Skin epidermis (tissue), 12 donors: ENCODE data around the gene CSMD2.

Experiments
- H3K27ac ChIP-seq, 21 experiments: fragments of 200-600 bp; sonication (generic) in 11 of 21; one replicate each; pipeline ENCODE4 v1.5.0; 2020; ENCODE audit warnings: mild to moderate bottlenecking in 3 of 21, inconsistent platforms in 2 of 21, moderate library complexity in 2 of 21
- H3K4me3 ChIP-seq, 7 experiments: fragments of 200-600 bp; sonication (generic) in 2 of 7; one replicate each; pipeline ENCODE4 v1.5.0; 2020; ENCODE audit warnings: inconsistent platforms in 2 of 7, mild to moderate bottlenecking in 2 of 7, moderate library complexity in 1 of 7

Gene CSMD2

DNA sequence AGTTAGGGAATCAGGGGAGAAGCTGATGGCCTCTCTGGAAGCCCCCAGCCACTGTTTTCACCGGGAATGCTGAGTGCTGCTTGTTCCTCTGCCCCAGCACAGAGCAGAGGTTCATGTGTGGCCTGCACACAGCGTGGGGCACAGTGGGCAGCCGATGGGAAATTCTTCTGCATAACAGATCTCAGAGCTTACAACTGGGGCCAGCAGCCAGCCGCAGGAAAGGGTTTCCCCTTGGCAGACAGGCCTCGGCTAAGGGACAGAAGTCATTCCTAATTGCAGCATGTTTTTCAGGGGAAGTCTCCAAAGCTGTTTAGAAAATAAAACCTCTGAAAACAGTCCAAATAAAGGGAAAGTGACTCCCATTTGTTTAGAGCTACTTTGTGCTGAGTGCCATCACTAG lies 278.5 kb downstream of the CSMD2 start:
- H3K27ac ChIP-seq, result no peak overlapping the region
- H3K4me3 ChIP-seq, result no peak overlapping the region

DNA sequence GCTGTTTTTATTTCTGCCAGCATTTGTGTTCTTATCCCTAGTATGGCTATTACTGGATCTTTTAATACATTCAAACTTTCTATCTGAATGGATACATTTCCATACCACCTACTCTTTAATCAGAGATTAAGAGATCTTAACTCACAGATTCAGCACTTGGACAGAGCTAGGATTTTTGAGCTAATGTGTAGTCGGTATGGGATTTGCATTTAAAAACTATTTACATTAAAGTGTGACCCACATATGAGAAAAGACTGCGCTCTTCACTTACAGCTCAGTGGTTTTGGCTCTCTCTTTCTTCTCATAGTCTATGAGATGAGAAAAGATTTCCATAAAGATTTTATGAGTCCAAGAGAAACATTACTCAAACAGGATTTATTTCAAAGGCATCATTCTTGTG lies 284.7 kb downstream of the CSMD2 start:
- Histone ChIP-seq H3K4me3 (no peak overlapping the region), H3K27ac (no peak overlapping the region)

DNA sequence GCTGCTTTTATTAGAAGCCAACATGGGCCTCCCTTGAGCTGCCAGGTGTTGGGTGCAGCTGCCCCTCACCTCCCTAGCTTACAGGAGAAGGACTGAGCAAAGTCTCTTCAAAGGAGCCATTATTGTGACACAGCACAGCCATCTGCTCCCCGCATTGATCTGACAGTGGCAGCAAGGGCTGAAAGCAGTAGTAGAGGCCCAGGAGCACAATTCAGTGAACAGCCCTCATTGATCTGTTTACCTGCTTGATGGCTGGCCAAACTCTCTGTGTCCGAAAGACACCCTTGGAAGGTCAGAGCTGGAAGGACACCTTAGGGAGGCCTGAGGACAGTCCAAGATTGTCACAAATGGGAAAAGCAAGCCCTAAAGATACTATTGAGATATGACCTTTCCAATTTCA lies 286.6 kb downstream of the CSMD2 start:
- H3K27ac ChIP-seq, result no peak overlapping the region

DNA sequence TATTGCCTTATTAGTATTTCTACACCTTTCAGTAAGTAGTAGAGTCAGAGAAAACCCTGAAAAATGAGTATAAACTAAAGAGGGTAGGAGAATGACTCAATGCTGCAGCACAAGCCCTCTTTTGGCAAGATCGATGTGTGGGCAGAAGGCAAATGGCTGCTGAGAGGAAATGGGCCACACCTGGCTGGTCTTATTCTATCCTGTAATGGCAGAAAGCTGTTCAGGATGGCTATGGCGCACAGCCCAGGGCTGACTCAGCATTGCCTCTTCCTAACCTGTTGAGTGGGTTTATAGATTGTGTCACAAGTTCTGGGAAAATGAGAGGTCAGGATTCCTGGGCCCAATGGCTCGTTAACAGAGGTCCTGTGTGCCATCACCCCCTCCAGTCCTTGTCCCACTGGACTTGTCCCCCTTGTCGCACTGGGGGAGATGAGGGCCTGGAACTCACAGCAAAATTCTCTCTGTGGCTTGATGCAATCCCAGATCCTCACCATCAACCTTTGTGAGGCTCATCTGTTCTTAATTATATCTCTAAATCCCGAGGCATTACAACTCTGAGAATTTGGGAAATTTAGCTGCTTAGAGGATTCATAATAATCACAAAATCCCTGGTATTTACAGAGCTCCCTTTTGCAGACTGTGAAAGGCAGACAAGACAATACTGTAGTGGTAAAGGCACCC lies 287.9 kb downstream of the CSMD2 start:
- peak overlapping the region in 1 of 21 experiments; percentile 49 for H3K27ac ChIP-seq
- no peak overlapping the region for H3K4me3 ChIP-seq

More for the DNA sequence above, 286.6 kb downstream of the CSMD2 start:
- no peak overlapping the region for H3K4me3 ChIP-seq

DNA sequence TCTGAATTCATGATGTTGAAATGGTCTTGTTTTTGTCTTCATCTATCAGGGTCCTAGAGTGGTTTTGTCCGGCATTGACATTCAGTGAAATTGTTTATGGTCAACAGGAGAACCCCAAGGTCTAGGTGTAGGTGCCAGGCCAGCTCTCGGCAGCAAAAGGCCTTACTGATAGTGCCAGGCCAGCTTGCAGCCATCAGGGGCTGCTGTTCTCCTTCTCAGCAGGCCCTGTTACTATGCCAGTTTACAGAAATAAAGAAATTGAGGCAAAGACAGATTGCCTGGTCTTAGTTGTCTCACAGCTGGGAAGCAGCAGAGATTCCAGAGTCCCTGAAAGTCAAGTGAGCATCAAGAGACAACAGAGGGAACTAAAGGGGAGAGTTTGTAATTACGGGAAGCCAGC lies 289.2 kb downstream of the CSMD2 start:
- Histone ChIP-seq H3K4me3 (no peak overlapping the region), H3K27ac (no peak overlapping the region)

DNA sequence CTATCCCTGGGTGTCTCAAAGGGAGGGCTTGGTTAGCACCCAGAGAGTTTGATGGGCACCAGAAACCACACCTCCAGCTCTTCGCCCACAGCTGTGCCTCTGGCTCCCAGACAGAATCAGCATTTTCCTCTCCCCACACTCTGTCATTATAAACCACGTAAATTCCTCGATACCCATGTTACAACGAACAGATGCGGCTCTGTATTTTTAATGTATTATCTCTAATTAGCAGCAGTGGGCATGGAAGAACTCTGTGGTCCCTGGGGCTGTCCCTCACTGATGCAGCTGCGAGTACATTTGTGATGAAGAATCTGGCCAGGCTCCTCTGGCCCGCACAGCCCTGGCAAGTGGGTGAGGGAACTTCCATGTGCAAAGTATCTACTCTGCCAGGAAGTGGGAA lies 290.4 kb downstream of the CSMD2 start:
- no peak overlapping the region for H3K4me3 ChIP-seq

DNA sequence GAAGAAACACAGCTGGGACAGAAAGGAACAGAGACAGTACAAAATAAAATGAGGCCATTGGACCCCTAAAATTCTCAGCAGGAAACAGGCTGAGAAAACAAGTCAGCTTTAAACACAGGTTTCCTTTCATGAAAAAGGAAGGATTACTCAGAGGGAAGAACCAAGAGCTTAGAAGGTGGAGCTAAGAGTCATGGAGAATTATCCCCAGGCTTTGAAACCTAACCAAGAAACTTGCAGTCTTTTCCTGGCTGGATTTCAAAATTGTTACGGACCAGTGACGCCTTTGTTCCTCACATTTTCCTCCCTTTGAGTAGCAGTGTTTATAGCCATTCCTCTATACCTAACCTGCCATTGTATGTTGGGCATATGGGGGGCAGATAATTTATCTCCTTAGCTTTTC lies 292.3 kb downstream of the CSMD2 start:
- no peak overlapping the region for H3K27ac ChIP-seq
- H3K4me3 ChIP-seq, result no peak overlapping the region

More for the DNA sequence above, 290.4 kb downstream of the CSMD2 start:
- no peak overlapping the region for H3K27ac ChIP-seq

DNA sequence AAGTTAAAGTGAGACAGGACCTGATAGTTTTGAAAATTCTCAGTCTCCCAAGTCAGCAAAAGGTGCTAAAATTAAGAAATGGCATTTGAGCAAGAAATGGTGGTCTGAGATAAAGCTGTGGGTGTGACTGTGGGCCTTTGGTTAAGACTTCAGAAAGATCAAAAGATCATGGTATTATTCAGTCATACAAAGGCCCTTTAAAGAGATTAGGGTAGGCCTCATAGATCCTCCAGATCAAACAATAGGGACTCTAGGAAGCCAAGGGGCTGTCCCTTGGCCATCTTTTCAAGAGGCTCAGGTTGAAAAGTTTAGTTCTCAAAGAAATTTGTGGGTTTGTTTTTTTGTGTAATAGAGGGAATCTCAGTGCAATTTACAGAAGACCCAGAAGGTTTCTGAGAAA lies 292.8 kb downstream of the CSMD2 start:
- H3K4me3 ChIP-seq, result no peak overlapping the region
- H3K27ac ChIP-seq, result no peak overlapping the region

DNA sequence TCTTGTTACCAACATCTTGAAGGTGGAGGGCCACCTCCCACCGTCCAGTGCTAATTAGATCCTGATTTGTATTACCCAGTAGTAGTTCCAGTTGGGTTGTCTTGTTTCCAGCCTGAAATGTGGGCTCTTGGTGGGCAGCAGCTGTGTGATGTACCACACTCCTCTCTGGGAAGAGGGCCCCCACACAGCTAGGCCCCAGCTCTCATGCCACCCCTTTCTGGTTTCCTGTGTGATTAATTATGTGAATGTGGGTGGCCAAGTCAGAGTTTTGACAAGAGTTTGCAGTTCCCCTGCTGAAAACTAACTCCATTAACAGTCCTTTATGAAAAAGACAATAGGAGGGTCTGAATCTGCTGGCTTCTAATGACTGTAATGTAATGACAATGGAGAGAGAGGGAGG lies 297.3 kb downstream of the CSMD2 start:
- no peak overlapping the region for H3K27ac ChIP-seq
- no peak overlapping the region for H3K4me3 ChIP-seq

DNA sequence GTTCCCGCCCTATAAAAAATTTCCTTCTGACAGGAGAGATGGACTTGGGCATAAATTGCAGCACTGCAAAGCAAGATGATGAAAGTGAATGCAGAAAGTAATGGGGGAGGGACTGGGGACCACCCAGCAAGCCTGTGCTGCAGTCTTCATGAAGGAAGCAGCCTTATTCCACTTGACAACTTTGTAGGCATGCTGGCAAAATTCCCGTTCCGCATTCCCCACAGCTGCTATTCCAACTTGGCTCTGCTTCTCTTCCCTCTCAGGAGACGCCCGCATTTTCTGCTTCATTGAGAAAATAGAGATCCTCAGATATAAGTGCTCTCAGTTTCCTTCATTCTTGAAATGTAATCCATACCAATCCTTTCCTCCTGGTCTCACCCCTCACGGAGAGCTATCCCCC lies 298.7 kb downstream of the CSMD2 start:
- Histone ChIP-seq H3K27ac (no peak overlapping the region), H3K4me3 (no peak overlapping the region)

DNA sequence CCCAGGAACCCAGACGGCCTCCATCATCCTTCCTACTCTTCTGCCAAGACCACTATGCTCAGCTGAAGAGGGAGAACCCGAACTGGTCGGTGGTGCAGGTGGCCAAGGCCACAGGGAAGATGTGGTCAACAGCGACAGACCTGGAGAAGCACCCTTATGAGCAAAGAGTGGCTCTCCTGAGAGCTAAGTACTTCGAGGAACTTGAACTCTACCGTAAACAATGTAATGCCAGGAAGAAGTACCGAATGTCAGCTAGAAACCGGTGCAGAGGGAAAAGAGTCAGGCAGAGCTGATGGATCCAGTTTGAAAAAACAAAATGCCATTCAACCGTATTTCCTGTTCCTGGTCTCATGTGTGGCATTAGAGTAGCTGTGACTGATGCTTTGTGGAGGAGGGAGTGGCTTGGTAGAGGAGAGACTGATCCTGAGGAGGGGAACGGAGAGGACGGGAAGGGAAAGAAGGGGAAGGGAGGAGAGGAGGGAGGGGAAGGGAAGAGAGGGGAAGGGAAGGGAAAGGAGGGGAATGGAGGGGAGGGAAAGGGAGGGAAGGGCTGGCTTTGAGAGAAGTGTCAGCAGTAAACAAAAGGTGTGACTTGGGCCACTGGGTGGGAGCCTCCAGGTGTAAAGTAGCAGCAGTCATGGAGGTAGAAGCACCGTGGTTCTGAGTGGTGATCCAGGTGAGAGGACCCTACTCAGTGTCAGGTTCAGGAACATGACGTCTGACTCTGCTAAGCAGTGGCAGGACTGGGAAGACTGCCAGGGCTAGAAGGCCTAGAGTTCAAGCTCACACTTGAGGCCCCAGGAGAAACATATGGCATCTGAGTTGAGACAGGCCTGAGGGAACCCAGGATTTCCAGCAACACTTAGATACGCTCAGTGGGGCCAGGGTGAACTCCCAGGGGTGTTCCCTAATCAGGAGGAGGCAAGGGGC lies 300.3 kb downstream of the CSMD2 start:
- no peak overlapping the region for H3K4me3 ChIP-seq
- no peak overlapping the region for H3K27ac ChIP-seq

DNA sequence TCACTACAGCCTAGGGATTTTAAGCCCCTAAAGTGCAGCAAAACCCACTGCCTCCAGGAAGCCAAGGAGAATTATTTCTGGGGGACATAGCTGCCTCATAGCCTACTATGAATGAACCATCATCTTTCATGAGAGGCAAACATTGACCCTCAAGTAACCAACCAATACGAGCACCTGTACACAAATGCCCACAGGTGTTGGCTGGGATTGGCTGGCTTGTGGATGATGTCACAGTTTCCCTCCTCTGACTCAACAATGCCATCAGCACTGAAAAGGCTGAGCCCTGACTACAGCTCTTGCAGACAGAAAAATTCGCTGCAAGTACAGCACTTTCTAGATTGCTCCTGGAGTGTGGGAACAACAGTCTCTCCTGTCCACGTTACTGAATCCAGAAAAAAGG lies 301.3 kb downstream of the CSMD2 start, which contains the start of gene HMGB4:
TSS of gene HMGB4 (plus strand) at position 301 of the 400 bp plus-strand sequence. CDS start 113 bp downstream, outside the sequence.
- Histone ChIP-seq H3K4me3 (no peak within 1 kb of the TSS), H3K27ac (no peak within 1 kb of the TSS)

DNA sequence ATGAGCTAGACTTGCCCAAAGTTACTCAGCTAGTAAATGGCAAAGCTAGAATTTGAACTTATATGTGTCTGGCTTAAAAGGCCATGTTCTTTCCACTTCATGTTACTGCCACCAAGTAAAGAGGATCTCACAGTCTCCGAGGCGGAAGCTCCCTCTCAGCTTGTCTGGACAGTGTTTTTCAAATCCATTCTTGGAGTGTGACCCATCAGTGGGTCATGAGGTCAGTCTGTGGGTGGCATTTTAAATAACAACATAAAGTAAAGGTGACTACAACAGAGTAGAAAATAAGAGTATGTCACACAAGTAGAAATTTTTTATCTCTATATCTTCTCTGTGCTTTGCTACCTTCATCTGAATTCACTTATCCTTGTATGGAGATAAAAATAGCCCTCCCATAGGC lies 304.4 kb downstream of the CSMD2 start:
- Histone ChIP-seq H3K27ac (no peak overlapping the region), H3K4me3 (no peak overlapping the region)

DNA sequence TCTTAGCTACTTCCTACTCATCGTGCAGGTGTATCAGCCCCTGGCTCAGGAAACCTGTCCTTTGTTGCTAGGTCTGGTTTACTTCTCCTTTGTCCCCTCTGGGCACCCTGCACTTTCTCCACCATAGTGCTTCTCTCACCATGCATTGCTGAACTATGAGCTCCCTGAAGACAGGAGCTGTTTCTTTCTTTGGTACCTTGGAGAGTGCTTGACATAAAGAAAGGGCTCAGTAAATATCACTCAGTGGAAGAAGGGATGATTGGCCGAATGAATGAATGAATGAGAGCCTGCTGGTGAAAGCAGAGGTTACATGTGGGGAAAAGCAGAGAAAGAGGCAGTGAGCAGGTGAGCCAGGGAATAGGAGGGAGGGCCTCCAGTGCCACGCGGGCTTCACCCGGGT lies 310.9 kb downstream of the CSMD2 start:
- no peak overlapping the region for H3K27ac ChIP-seq
- no peak overlapping the region for H3K4me3 ChIP-seq

DNA sequence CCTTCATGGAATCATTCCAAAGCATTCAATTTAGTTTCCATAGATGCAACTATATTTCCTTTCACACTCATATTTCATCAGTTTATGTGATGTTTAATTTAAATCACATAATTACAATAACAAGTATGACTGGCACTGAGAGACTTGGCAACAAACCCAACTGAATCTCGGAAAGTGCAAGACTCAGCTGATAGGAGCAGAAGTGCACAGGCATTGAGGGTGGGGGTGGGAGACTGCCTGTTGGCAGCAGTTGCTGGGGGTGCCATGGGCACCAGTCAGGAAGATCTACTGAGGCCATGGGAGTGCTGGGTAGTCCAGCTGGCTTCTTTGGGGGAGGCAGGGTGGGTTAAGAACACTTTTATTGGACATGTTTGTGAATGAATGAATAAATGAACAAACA lies 311.6 kb downstream of the CSMD2 start:
- no peak overlapping the region for H3K4me3 ChIP-seq
- no peak overlapping the region for H3K27ac ChIP-seq

DNA sequence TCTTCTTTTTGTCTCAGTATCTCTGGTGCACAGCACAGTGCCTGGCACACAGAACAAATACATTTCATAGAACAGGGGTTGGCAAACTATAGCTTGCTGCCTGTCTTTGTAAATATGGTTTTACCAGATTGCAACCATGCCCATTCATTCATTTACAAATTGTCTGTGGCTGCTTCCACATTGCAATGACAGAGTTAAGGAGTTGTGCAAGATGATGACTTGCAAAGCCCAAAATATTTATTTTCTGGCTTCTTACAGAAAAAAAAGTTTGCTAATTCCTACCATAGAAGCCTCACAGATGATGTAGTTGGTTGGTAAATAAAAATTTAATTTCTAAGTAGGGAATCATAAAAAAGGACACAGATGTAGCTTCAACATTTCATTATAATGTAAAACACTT lies 312.3 kb downstream of the CSMD2 start:
- H3K27ac ChIP-seq, result no peak overlapping the region
- H3K4me3 ChIP-seq, result no peak overlapping the region

DNA sequence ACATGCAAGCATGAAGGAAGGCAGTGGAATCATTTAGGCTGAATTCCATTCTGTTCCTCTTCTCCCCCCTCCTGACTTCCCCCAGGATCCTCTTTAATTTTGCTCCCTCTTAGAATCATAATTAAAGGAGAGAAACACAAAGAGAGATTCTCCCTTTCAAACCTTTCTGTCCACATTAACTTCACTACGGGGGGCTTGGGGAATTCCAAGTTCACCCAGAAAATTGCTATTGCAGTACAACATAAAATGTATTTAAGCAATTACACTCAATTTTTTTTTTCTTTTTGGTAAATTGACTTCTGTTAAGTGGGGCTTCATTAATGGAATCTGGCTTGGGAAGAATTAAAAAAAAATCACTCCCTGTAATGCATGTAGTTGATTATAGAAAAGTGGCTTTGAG lies 314.5 kb downstream of the CSMD2 start:
- Histone ChIP-seq H3K4me3 (no peak overlapping the region), H3K27ac (no peak overlapping the region)

DNA sequence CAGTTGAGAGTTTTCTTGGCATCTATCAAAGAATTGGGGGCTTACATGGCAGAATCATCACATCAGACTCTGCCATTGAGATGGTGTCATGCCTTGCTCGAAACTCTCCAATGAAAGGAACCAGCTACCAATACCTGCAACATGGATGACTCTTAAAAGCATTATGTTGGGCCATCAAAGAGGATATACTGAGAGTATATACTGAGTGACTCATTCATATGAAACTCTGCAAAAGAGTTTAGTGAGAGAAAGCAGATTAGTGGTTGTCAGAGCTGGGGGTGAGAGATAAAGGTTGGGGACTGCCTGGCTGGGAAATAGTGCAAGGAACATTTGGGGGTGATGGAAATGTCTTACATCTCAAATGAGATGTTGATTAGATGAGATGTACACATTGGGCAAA lies 315.8 kb downstream of the CSMD2 start:
- H3K27ac ChIP-seq, result no peak overlapping the region
- no peak overlapping the region for H3K4me3 ChIP-seq

DNA sequence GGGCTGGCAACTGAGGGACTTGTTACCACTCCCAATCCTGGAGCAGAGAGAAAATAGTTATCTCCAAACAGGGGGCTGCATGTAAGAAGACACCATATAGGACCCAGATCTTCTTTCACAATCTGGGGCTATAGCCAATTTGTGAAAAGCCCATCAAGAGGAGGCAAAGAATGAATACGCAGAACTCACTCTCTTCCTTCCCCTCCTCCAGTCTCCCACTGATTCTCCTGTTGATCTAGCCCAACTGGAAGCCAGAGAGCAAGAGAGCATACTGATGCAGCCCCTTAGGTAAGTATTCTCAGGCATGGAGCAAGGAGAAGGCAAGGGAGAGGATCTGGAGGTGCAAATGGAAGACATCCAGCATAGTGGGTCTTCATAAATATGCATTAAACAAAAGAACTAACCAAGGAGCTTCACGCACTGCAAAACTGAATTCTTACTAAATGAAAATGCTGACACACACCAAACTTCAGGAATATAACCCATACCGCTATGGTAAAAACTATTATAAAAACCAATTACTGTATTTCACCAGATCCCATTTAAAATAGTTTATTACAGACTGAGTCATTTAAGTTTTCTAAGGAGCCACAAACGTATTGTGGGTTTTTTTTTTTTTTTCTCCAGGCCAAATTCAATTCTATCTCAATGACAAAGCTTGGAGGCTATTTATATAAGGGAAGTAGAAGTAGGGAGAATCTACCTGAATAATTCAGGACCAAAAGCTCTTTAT lies 316.7 kb downstream of the CSMD2 start:
- Histone ChIP-seq H3K4me3 (no peak overlapping the region), H3K27ac (no peak overlapping the region)

DNA sequence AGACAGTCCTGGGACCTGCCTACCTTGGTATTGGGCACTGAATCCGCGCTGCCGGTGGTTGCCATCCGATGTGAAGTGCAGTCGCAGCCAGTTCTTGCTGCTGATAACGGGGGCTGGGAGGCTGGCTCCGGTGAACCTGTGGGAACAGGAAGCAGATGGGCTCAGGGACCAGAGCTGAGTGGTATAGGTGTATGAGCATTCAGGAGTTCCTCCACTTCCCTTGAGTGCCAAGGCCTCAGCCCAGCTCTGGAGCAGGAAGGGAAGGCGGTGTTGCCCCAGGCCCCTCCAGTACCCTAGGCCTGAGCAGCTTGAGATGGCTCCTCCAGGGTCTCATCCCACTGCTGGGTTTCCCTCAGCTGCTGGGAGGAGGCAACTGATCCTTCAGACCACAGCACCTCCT lies 318.2 kb downstream of the CSMD2 start:
- Histone ChIP-seq H3K4me3 (no peak overlapping the region), H3K27ac (no peak overlapping the region)

DNA sequence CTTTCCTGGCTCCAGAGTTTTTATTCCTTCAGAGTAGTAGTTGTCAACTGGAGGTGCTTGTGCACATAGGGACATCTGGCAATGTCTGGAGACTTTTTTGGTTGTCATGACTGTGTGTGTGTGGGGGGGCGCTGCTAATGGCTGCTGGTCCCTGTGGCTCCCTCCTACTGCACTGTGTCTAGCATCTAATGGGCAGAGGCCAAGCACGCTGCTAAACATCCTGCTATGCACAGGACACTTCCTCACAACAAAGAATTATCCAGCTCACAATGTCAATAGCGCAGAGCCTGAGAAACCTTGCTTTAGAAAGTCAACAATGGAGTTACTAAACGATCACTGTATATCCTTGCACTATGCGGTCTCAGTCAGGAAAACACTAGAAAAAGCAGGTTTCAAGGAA lies 320.9 kb downstream of the CSMD2 start:
- no peak overlapping the region for H3K27ac ChIP-seq
- H3K4me3 ChIP-seq, result no peak overlapping the region
